OCI-LY1 (cell line): Measurements from ENCODE around the gene RNF224.

Experiments used
- CTCF ChIP-seq: fragments of 200-600 bp; sonication (generic), shearing (Covaris generic); IDR thresholded peaks from 2 replicates; pipeline ENCODE4 v1.5.1; 2017; ENCODE audit warnings: mild to moderate bottlenecking, antibody characterized with exemption, low read length, moderate library complexity, mixed read lengths
- EZH2 ChIP-seq: fragments of 200-600 bp; sonication (generic), shearing (Covaris generic); IDR thresholded peaks from 2 replicates; pipeline ENCODE4 v1.8.0; 2017; ENCODE audit warnings: borderline replicate concordance, mixed run types, mild to moderate bottlenecking, antibody characterized with exemption, low read length, moderate library complexity, mixed read lengths

- TF ChIP-seq EZH2 (no peak), CTCF (no peak)
These were observed 28.3 kb downstream of the RNF224 start for GRCh38 chr9:137255448-137256114.
